ENCODE measurements around the gene ADAMTS2. TPM values are rescaled to one million over a fixed set of nuclear protein-coding genes. Genes with fewer than 3 reads are reported as not detected.

ADAMTS2 gene
- total RNA-seq, 1 experiment from 2014 or later, result 1.7 TPM

DNA sequence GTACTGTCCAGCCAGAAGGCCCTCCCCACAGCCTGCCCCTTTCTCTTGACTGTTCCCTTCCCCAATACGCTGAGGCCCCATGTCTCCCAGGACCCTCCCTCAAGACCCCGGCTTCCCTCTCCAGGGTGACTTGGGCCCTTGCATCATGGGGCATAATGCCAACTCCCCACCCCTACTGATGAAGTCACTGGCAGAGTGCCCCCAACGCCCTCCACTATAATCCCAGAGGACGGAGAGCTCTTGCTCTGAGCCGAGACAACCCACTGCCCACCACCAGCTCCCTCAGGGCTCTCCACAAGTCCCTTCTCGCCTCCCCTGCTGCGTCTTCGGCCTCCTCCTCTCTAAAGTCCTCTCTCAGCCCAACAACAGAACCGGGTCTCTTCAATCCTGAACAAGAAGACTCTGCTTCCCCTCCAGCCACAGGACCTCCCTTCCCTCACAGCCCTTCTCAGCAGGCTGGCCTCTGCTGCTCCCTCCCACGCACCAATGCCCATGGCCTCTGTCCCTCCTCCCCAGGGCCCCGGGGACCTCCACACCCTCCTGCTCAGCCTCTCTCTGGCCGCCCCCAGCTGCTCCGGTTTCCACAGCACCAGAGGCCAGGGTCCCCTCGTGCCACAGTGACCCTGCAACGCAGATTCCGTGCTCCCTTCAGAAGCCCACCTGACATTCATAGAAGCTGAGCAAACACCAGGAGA, 47.6 kb downstream of the ADAMTS2 start:
- no peaks in the 10 kb centered on the region for H3K27me3 ChIP-seq (ENCODE audit: control insufficient read depth, insufficient read depth, low read length)
- H3K36me3 ChIP-seq (replicated peaks; ENCODE audit: control insufficient read depth, insufficient read depth, low read length), result no peaks in the 10 kb centered on the region
- no peak for DNase-seq
- no peak overlapping the region for H3K4me3 ChIP-seq (ENCODE audit: insufficient read depth, low read depth, low read length)

GRCh38 chr5:179297026-179297425, 48.2 kb downstream of the ADAMTS2 start:
- no peak for DNase-seq
- no peak overlapping the region for H3K4me3 ChIP-seq (ENCODE audit: insufficient read depth, low read depth, low read length)
- H3K27me3 ChIP-seq (ENCODE audit: control insufficient read depth, insufficient read depth, low read length), result no peaks in the 10 kb centered on the region

DNA sequence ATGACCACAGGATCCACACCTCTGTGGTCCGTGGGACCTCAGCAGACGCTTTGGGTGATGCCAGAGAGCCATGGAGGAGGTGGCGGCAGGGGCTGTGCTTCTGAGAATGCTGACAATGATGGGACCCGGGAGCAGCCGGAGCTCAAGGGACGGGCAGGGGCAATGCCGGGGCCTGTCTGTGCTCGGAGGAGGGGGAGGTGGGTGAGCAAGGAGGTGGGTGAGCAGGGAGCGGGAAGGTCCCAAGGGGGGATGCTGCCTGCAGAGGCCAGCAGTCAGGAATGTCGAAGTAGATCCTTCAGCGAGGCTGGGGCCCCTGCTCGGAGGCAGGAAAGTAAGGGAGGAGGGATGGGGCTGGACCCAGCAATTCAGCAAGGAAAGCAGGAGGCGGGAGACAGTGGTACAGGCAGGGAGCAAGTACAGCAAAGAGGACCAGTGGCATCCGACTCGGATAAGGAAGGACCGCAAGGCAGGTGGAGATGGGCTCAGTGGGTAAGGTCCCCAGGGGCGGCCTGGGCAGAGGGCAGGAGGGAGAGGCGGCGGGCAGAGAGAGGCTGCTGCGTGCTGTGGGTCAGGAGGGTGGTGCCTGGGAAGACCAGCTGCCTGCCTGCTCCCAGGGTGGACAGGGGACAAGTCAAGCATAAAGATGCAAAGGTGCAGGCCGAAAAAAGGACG, 49.0 kb downstream of the ADAMTS2 start:
- H3K27me3 ChIP-seq (ENCODE audit: control insufficient read depth, insufficient read depth, low read length), result no peaks in the 10 kb centered on the region
- H3K36me3 ChIP-seq (replicated peaks; ENCODE audit: control insufficient read depth, insufficient read depth, low read length), result no peaks in the 10 kb centered on the region
- no peak for DNase-seq
- no peak overlapping the region for H3K4me3 ChIP-seq (ENCODE audit: insufficient read depth, low read depth, low read length)

More at GRCh38 chr5:179297026-179297425, 48.2 kb downstream of the ADAMTS2 start:
- H3K36me3 ChIP-seq (replicated peaks; ENCODE audit: control insufficient read depth, insufficient read depth, low read length), result no peaks in the 10 kb centered on the region

DNA sequence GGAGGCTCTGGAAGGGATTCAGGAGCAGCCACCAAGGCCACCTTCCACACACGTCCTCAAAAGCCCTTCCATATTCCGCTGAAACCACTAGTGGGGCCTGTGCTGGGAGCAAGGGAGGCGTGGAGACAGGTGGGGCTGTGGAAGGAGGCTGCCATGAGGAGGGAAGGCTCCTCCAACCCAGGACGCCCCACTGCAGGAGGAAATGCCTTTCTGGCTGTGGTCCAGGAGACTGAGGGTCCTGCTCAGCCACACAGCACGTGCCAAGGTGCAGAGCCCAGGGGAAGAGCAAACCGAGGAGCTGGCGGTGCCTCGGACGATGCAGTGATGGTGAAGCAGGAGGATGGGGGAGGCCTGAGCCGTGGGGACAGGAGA, 49.5 kb downstream of the ADAMTS2 start:
- Histone ChIP-seq H3K36me3 (replicated peaks; ENCODE audit: control insufficient read depth, insufficient read depth, low read length) (no peaks in the 10 kb centered on the region), H3K4me3 (ENCODE audit: insufficient read depth, low read depth, low read length) (no peak overlapping the region), H3K27me3 (ENCODE audit: control insufficient read depth, insufficient read depth, low read length) (no peaks in the 10 kb centered on the region)
- no peak for DNase-seq

DNA sequence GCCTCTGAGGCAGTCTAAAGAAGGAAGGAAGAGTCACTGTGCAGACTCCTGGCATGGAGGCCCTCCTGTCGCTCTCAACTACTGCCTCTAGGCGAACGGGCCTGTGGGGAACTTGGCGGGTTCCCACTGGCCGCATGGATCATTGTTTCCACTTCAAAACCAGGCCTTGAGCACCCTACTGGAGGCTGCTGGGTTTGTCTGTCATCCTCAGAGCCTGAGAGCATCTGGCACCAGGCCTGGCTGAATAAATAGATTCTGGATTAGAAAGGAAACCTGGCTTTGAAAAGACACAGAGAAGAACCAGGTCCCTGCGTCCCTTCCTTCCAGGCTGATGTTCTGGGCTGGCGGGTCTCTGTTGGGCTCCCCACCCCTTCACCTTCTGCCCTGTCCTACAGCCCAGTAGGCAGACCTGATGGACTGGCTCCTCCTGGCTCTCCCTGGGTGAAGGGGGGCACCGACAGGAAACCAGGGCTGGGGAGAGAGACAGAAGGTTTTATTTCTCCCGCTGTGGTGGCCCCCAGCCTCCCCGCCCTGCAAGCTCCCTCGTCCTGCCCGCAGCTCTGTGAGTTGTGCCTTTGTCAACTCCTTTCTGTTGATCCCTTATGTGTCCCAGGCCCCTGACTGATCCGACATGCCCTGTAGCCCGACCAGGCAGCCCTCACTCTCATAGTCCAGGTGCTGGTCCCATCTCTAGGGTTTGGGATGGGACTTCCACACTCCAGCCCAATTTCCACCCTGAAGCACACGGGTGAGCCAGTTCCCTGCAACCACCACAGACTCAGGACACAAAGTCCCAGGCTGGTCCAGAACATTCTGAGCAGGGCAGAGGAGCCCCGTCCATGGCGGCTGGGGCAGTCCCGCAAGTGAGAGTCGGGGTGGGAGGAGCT, 50.1 kb downstream of the ADAMTS2 start:
- H3K27me3 ChIP-seq (ENCODE audit: control insufficient read depth, insufficient read depth, low read length), result no peaks in the 10 kb centered on the region
- DNase-seq, result no peak
- no peak overlapping the region for H3K4me3 ChIP-seq (ENCODE audit: insufficient read depth, low read depth, low read length)
- H3K36me3 ChIP-seq (replicated peaks; ENCODE audit: control insufficient read depth, insufficient read depth, low read length), result no peaks in the 10 kb centered on the region

DNA sequence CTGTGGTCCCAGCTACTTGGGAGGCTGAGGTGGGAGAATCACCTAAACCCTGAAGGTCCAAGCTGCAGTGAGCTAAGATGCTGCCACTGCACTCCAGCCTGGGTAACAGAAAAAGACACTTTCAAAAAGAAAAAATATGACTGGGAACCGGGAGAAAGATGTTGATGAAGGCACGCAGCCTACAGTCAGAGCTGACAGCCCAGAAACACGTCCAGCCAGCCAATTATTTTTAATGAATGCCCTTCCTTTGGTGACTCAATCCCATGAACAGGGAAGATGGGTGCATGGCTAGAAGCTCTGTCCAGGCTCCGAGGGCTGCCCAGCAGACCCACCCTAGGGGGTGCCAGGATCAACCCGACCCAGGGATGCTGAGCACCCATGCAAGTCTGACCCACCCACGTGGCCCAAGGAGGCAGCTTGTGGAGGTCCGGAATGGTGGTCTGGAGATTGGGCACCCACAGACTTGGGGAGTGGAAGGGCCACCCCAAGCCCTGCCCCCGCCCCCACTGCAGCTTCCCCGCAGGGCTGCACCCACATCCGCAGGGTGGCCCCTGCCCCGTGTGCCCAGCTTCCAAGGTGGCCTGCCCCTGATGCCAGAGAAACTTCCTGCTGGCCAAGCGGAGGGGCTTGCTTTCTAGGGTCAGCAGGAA, 51.0 kb downstream of the ADAMTS2 start:
- no peak for DNase-seq

GRCh38 chr5:179292681-179293635, 52.3 kb downstream of the ADAMTS2 start:
- no peak overlapping the region for H3K4me3 ChIP-seq (ENCODE audit: insufficient read depth, low read depth, low read length)
- H3K27me3 ChIP-seq (ENCODE audit: control insufficient read depth, insufficient read depth, low read length), result no peaks in the 10 kb centered on the region
- no peak for DNase-seq

More for the DNA sequence above, 51.0 kb downstream of the ADAMTS2 start:
- no peaks in the 10 kb centered on the region for H3K36me3 ChIP-seq (replicated peaks; ENCODE audit: control insufficient read depth, insufficient read depth, low read length)
- no peak overlapping the region for H3K4me3 ChIP-seq (ENCODE audit: insufficient read depth, low read depth, low read length)
- no peaks in the 10 kb centered on the region for H3K27me3 ChIP-seq (ENCODE audit: control insufficient read depth, insufficient read depth, low read length)

DNA sequence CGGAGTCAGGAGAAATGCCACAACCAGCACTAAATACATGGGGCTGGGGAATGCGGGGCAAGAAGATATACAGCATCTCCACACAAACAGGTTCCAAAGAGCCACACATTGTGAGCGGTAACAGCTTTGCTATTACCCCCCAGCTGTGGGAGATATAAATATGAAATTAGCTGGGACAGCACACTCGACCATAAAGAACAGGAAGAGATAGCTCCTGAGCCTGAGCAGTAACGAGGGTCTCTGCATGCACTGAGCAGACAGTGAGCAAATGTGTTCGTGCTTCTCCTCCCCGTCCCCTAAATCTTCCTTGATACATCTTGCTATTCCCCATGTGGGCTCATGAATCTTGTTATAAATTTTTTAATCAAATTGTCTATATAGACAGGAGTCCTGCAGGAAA, 53.1 kb downstream of the ADAMTS2 start:
- no peaks in the 10 kb centered on the region for H3K27me3 ChIP-seq (ENCODE audit: control insufficient read depth, insufficient read depth, low read length)
- no peak overlapping the region for H3K4me3 ChIP-seq (ENCODE audit: insufficient read depth, low read depth, low read length)
- no peak for DNase-seq
- H3K36me3 ChIP-seq (replicated peaks; ENCODE audit: control insufficient read depth, insufficient read depth, low read length), result no peaks in the 10 kb centered on the region

More at GRCh38 chr5:179292681-179293635, 52.3 kb downstream of the ADAMTS2 start:
- no peaks in the 10 kb centered on the region for H3K36me3 ChIP-seq (replicated peaks; ENCODE audit: control insufficient read depth, insufficient read depth, low read length)

- no peak overlapping the region for H3K4me3 ChIP-seq (ENCODE audit: insufficient read depth, low read depth, low read length)
- DNase-seq, result no peak
- H3K27me3 ChIP-seq (ENCODE audit: control insufficient read depth, insufficient read depth, low read length), result no peaks in the 10 kb centered on the region
- H3K36me3 ChIP-seq (replicated peaks; ENCODE audit: control insufficient read depth, insufficient read depth, low read length), result no peaks in the 10 kb centered on the region
Observed at GRCh38 chr5:179290681-179291540, 54.4 kb downstream of the ADAMTS2 start.

DNA sequence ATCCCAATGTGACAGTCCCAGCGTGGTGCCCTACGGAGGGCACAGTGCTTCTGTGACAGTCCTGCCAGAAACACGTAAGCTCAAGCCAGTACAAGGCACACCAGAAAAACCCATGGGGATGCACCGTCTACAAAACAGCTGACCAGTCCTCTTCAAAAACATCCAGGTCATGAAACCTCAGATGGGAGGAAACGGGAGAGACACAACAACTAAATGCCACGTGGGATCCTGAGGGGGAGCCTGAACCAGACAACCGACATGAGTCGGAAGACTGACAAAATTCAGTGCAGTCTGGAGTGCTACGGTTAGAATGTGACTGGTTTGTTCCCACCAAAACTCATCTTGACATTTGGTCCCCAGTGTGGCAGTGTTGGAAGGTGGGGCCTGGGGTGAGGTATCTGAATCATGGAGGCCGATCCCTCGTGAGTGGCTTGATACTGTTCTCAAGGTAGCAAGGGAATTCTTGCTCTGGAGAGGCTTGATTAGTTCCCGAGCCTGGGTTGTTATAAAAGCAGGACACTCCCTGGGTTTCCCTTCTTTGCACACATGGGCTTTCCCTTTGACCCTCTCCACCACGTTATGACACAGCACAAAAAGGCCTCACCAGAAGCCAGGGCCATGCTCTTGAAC, 55.4 kb downstream of the ADAMTS2 start:
- Histone ChIP-seq H3K36me3 (replicated peaks; ENCODE audit: control insufficient read depth, insufficient read depth, low read length) (no peaks in the 10 kb centered on the region), H3K27me3 (ENCODE audit: control insufficient read depth, insufficient read depth, low read length) (no peaks in the 10 kb centered on the region), H3K4me3 (ENCODE audit: insufficient read depth, low read depth, low read length) (no peak overlapping the region)
- DNase-seq, result no peak

GRCh38 chr5:179288809-179289185, 56.5 kb downstream of the ADAMTS2 start:
- Histone ChIP-seq H3K27me3 (ENCODE audit: control insufficient read depth, insufficient read depth, low read length) (no peaks in the 10 kb centered on the region), H3K36me3 (replicated peaks; ENCODE audit: control insufficient read depth, insufficient read depth, low read length) (no peaks in the 10 kb centered on the region), H3K4me3 (ENCODE audit: insufficient read depth, low read depth, low read length) (no peak overlapping the region)
- no peak for DNase-seq

DNA sequence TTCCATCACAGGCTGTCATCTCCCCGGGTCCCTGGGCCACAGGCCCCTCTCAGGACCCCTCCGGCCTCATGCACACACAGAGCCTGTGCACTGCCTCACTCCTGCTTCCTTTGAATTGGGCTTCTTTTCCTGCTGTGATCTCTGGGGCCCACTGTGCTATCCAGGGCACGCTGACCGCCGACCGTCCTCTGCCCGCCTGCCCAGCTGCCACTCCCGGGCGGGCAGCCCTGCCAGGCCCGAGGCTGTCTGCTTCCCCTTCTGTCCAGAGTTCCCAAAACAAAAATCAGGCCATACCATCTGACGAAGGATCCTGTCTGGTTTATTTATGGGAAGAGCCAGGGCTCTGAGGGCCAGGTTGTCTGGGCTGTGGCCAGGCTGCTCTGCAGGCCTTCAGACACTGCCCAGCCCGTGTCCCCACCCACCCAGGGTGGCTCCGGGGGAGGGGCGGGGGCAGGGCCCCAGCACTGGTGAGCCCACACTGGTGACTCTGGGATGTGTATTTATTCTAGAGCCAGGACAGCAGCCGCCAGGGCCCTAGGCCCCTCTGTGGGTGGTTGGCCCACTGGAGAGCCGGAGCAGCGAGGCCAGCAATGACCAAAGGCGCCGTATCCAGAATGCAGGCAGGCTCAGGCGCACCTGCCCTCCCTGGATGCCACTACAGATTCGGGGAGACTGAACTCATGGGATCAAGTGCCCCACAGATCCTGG, 57.0 kb downstream of the ADAMTS2 start:
- no peak for DNase-seq
- Histone ChIP-seq H3K27me3 (ENCODE audit: control insufficient read depth, insufficient read depth, low read length) (no peaks in the 10 kb centered on the region), H3K4me3 (ENCODE audit: insufficient read depth, low read depth, low read length) (no peak overlapping the region)

More for the DNA sequence above, 57.0 kb downstream of the ADAMTS2 start:
- no peaks in the 10 kb centered on the region for H3K36me3 ChIP-seq (replicated peaks; ENCODE audit: control insufficient read depth, insufficient read depth, low read length)

All from H7 (cell line).